Measurements from ENCODE around the gene NGEF. TPM values are rescaled to one million over a fixed set of nuclear protein-coding genes. Genes with fewer than 3 reads are reported as not detected.
A peak's percentile ranks its signal among the peaks of the same experiment; 100 is the strongest.

Gene NGEF
- 0.21 and 0.26 TPM in 2 replicates for polyA plus RNA-seq (2013)

- H2BK5ac ChIP-seq (ENCODE audit: low read depth, low read length, poor library complexity): no peak within 1 kb of the TSS
Observed at GRCh38 chr2:233013027-233013461, at the start of gene NGEF. NGEF (minus strand) TSS chr2:233013256; CDS start chr2:232974890, 38,366 bp downstream.

GRCh38 chr2:233062451-233062850 is 49.4 kb upstream of the NGEF start:
- H3K79me2 ChIP-seq (ENCODE audit: control insufficient read depth, insufficient read depth, low read length, poor library complexity): no peaks in the 10 kb centered on the region
- no peak overlapping the region for H4K12ac ChIP-seq (ENCODE audit: low read depth, low read length)
- H3K4me3 ChIP-seq (ENCODE audit: low read depth, low read length): no peak overlapping the region
- no peak overlapping the region for H3K14ac ChIP-seq (ENCODE audit: low read length)
- H2BK120ac ChIP-seq (ENCODE audit: insufficient read depth, low read length, poor library complexity): no peak overlapping the region
- no peaks in the 10 kb centered on the region for H3K36me3 ChIP-seq (ENCODE audit: control insufficient read depth in 1 of 2, insufficient read depth in 2 of 2, low read length in 2 of 2)
- peaks cover 2% of the 10 kb centered on the region for H3K9me3 ChIP-seq (ENCODE audit: insufficient read depth, low read depth, low read length)
- H2BK5ac ChIP-seq (ENCODE audit: low read depth, low read length, poor library complexity): no peak overlapping the region
- no peak overlapping the region for H3K4ac ChIP-seq (ENCODE audit: low read depth, low read length)
- H3K27ac ChIP-seq (ENCODE audit: low read depth, low read length): no peak overlapping the region
- no peaks in the 10 kb centered on the region for H3K27me3 ChIP-seq (ENCODE audit: insufficient read depth, low read length)
- H2AK5ac ChIP-seq (ENCODE audit: low read length): peak overlapping the region; percentile 26
- no peak overlapping the region for H3K9ac ChIP-seq (ENCODE audit: low read length)
- no peaks in the 10 kb centered on the region for H3K79me1 ChIP-seq (ENCODE audit: low read length)
- peak overlapping the region; percentile 37 for H2AFZ ChIP-seq (ENCODE audit: insufficient read depth, low read length, poor library complexity)
- DNase-seq: no peak
- H2BK12ac ChIP-seq (ENCODE audit: low read length): no peak overlapping the region
- no peak overlapping the region for H4K91ac ChIP-seq (ENCODE audit: low read depth, low read length)
- no peak overlapping the region for H3K18ac ChIP-seq (ENCODE audit: low read length)
- no peak overlapping the region for H3K4me2 ChIP-seq (ENCODE audit: low read length)
- WGBS (ENCODE audit: extremely low coverage, insufficient coverage, insufficient read length): no CpG with 5 or more reads among the region's 4 CpGs
- H3K23ac ChIP-seq (ENCODE audit: low read length): no peak overlapping the region
- H3K4me1 ChIP-seq (ENCODE audit: control insufficient read depth in 1 of 2, insufficient read depth in 2 of 2, low read length in 2 of 2): peaks cover 13% of the 10 kb centered on the region in 2 experiments
- H4K8ac ChIP-seq (ENCODE audit: low read depth, low read length): no peak overlapping the region

More at GRCh38 chr2:233013027-233013461, at the start of gene NGEF:
- Histone ChIP-seq H2BK12ac (ENCODE audit: low read length) (no peak within 1 kb of the TSS), H3K4me1 (ENCODE audit: control insufficient read depth in 1 of 2, insufficient read depth in 2 of 2, low read length in 2 of 2) (no peaks in the 10 kb centered on the region), H4K12ac (ENCODE audit: low read depth, low read length) (no peak within 1 kb of the TSS), H3K18ac (ENCODE audit: low read length) (no peak within 1 kb of the TSS), H3K9ac (ENCODE audit: low read length) (no peak within 1 kb of the TSS), H2AK5ac (ENCODE audit: low read length) (no peak within 1 kb of the TSS), H2AFZ (ENCODE audit: insufficient read depth, low read length, poor library complexity) (no peak within 1 kb of the TSS), H2BK120ac (ENCODE audit: insufficient read depth, low read length, poor library complexity) (no peak within 1 kb of the TSS), H3K4me2 (ENCODE audit: low read length) (no peak within 1 kb of the TSS), H3K9me3 (ENCODE audit: insufficient read depth, low read depth, low read length) (peaks cover 2% of the 10 kb centered on the region), H3K79me2 (ENCODE audit: control insufficient read depth, insufficient read depth, low read length, poor library complexity) (no peaks in the 10 kb centered on the region), H3K14ac (ENCODE audit: low read length) (no peak within 1 kb of the TSS), H3K23ac (ENCODE audit: low read length) (no peak within 1 kb of the TSS), H3K79me1 (ENCODE audit: low read length) (no peaks in the 10 kb centered on the region), H3K27ac (ENCODE audit: low read depth, low read length) (no peak within 1 kb of the TSS), H3K4me3 (ENCODE audit: low read depth, low read length) (peak within 1 kb of the TSS; percentile 7), H3K36me3 (ENCODE audit: control insufficient read depth in 1 of 2, insufficient read depth in 2 of 2, low read length in 2 of 2) (no peaks in the 10 kb centered on the region), H4K91ac (ENCODE audit: low read depth, low read length) (no peak within 1 kb of the TSS), H3K4ac (ENCODE audit: low read depth, low read length) (no peak within 1 kb of the TSS), H4K8ac (ENCODE audit: low read depth, low read length) (no peak within 1 kb of the TSS), H3K27me3 (ENCODE audit: insufficient read depth, low read length) (no peaks in the 10 kb centered on the region)
- DNase-seq: no peak
- WGBS (ENCODE audit: extremely low coverage, insufficient coverage, insufficient read length): no CpG with 5 or more reads among the region's 12 CpGs

GRCh38 chr2:233061591-233062450 is 48.8 kb upstream of the NGEF start:
- Histone ChIP-seq H4K8ac (ENCODE audit: low read depth, low read length) (no peak overlapping the region), H3K27me3 (ENCODE audit: insufficient read depth, low read length) (no peaks in the 10 kb centered on the region), H3K4me2 (ENCODE audit: low read length) (no peak overlapping the region), H3K9ac (ENCODE audit: low read length) (no peak overlapping the region), H3K14ac (ENCODE audit: low read length) (no peak overlapping the region), H3K27ac (ENCODE audit: low read depth, low read length) (no peak overlapping the region), H2BK12ac (ENCODE audit: low read length) (no peak overlapping the region), H3K18ac (ENCODE audit: low read length) (no peak overlapping the region), H3K79me1 (ENCODE audit: low read length) (no peaks in the 10 kb centered on the region), H3K79me2 (ENCODE audit: control insufficient read depth, insufficient read depth, low read length, poor library complexity) (no peaks in the 10 kb centered on the region), H3K23ac (ENCODE audit: low read length) (no peak overlapping the region), H3K36me3 (ENCODE audit: control insufficient read depth in 1 of 2, insufficient read depth in 2 of 2, low read length in 2 of 2) (no peaks in the 10 kb centered on the region), H2BK5ac (ENCODE audit: low read depth, low read length, poor library complexity) (no peak overlapping the region), H4K91ac (ENCODE audit: low read depth, low read length) (no peak overlapping the region), H3K4me1 (ENCODE audit: control insufficient read depth in 1 of 2, insufficient read depth in 2 of 2, low read length in 2 of 2) (peaks cover 13% of the 10 kb centered on the region in 2 experiments), H2AFZ (ENCODE audit: insufficient read depth, low read length, poor library complexity) (peak overlapping the region; percentile 37), H2BK120ac (ENCODE audit: insufficient read depth, low read length, poor library complexity) (no peak overlapping the region), H4K12ac (ENCODE audit: low read depth, low read length) (no peak overlapping the region), H3K4me3 (ENCODE audit: low read depth, low read length) (no peak overlapping the region), H3K9me3 (ENCODE audit: insufficient read depth, low read depth, low read length) (peaks cover 2% of the 10 kb centered on the region), H3K4ac (ENCODE audit: low read depth, low read length) (no peak overlapping the region), H2AK5ac (ENCODE audit: low read length) (no peak overlapping the region)
- no peak for DNase-seq
- WGBS (ENCODE audit: extremely low coverage, insufficient coverage, insufficient read length): no CpG with 5 or more reads among the region's 12 CpGs

- no peak for DNase-seq
- H2AFZ ChIP-seq (ENCODE audit: insufficient read depth, low read length, poor library complexity): no peak overlapping the region
- H3K4me1 ChIP-seq (ENCODE audit: control insufficient read depth in 1 of 2, insufficient read depth in 2 of 2, low read length in 2 of 2): peaks cover 13% of the 10 kb centered on the region in 2 experiments
- no peak overlapping the region for H4K12ac ChIP-seq (ENCODE audit: low read depth, low read length)
- H2AK5ac ChIP-seq (ENCODE audit: low read length): no peak overlapping the region
- H3K79me2 ChIP-seq (ENCODE audit: control insufficient read depth, insufficient read depth, low read length, poor library complexity): no peaks in the 10 kb centered on the region
- H3K4ac ChIP-seq (ENCODE audit: low read depth, low read length): no peak overlapping the region
- WGBS (ENCODE audit: extremely low coverage, insufficient coverage, insufficient read length): no CpG with 5 or more reads among the region's 10 CpGs
- no peak overlapping the region for H3K23ac ChIP-seq (ENCODE audit: low read length)
- H2BK12ac ChIP-seq (ENCODE audit: low read length): no peak overlapping the region
- H3K36me3 ChIP-seq (ENCODE audit: control insufficient read depth in 1 of 2, insufficient read depth in 2 of 2, low read length in 2 of 2): no peaks in the 10 kb centered on the region
- no peak overlapping the region for H3K14ac ChIP-seq (ENCODE audit: low read length)
- H3K79me1 ChIP-seq (ENCODE audit: low read length): no peaks in the 10 kb centered on the region
- no peak overlapping the region for H3K27ac ChIP-seq (ENCODE audit: low read depth, low read length)
- no peak overlapping the region for H3K4me2 ChIP-seq (ENCODE audit: low read length)
- no peak overlapping the region for H4K8ac ChIP-seq (ENCODE audit: low read depth, low read length)
- H3K27me3 ChIP-seq (ENCODE audit: insufficient read depth, low read length): no peaks in the 10 kb centered on the region
- H4K91ac ChIP-seq (ENCODE audit: low read depth, low read length): no peak overlapping the region
- H3K9me3 ChIP-seq (ENCODE audit: insufficient read depth, low read depth, low read length): peaks cover 2% of the 10 kb centered on the region
- no peak overlapping the region for H2BK5ac ChIP-seq (ENCODE audit: low read depth, low read length, poor library complexity)
- H3K18ac ChIP-seq (ENCODE audit: low read length): no peak overlapping the region
- H3K9ac ChIP-seq (ENCODE audit: low read length): no peak overlapping the region
- H2BK120ac ChIP-seq (ENCODE audit: insufficient read depth, low read length, poor library complexity): no peak overlapping the region
- no peak overlapping the region for H3K4me3 ChIP-seq (ENCODE audit: low read depth, low read length)
Observed at GRCh38 chr2:233060980-233061590, 48.0 kb upstream of the NGEF start.
